ENCODE measurements around the gene BSG. TPM values are rescaled to one million over a fixed set of nuclear protein-coding genes. Genes with fewer than 3 reads are reported as not detected.

The BSG gene
- total RNA-seq, 1 donor from 2014 or later = 330 TPM

DNA sequence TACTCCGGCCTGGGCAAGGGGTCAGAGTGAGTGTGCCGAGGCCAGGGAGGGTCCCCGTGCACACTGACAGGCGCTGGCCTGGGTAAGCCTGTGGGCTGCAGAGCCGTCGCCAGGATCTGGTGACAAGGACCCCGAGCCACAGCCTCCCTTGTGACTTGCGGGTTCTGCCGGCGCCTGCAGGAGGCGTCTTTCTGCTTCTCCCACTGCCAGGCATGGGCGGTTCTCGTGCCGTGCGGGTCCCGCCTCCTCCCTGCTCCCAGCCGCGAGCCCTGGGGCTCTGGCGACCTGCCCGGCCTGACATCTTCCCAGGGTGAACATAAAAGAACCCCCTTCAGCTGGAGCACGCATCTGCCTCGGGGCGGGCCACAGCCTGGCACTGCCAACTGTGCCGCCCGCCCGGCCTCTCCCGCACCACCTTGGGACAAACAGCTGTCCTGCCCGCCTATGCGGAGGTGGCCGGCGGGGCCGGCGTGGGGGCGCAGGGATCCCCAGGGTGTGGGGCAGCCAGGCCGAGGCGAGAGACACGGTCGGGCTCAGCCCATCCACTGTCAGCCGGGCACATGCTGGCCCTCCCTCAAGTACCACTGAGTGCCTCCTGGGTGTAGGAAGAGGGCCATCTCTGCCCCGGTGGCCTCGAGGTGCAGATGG is 15.8 kb downstream of the BSG start:
- H3K9me3 ChIP-seq (ENCODE audit: low read depth) = no peaks in the 10 kb centered on the region

DNA sequence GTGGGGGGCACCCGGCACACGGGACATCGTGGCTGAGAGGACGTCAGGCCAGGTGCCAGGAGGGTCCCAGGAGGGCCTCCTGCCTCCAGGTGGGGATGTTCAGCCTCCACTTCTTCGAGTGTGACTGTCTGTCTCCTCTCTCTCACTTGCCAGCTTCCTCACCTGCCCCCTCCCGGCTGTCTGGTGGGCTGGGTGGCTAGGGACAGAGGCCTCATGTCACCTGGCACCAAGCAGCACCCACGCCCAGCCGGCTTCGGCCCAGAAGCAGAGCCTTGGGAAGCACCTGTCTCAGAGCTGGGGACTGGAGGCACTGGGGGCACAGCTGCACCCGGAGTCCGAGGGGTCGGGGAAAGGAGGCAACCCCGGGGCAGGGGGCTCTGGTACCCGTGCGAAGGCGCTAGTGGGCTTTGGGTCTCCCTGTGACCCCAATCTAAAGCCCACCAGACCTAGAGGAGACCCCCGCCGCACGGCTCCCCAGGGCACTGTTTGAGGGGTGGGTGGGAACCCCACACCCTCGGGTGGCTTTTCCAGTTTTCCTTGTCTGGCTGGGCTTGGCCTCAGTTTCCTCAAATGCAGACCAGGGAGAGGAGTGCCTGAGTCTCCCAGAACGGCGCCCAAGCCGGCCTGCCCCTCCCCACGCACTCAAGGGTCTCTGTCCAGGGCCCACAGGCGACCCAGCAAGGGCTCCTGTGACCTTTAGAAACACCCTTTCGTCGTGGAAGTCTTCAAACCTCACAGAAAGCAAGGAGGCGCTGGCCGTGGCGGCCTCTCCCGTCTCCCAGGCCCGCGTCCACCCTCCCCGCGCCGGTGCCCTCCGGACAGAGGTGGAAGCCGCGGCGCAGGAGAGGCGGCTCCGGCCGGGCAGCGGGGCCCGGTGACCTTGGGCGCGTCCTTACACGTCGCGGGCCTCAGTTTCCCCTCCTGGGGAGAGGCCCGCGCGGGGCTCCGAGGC is 16.6 kb downstream of the BSG start:
- Histone ChIP-seq H3K27ac (no peak overlapping the region), H3K36me3 (no peaks in the 10 kb centered on the region), H3K4me1 (no peaks in the 10 kb centered on the region), H3K4me3 (no peak overlapping the region), H3K4me2 (peak overlapping the region; percentile 62), H4K20me1 (ENCODE audit: low read depth) (peaks cover 79% of the 10 kb centered on the region), H3K79me2 (ENCODE audit: low read depth) (no peaks in the 10 kb centered on the region), H3F3A (ENCODE audit: low read depth) (peaks cover 26% of the 10 kb centered on the region), H2AFZ (replicated peaks) (no peak overlapping the region), H3K9me3 (ENCODE audit: low read depth) (no peaks in the 10 kb centered on the region), H3K9ac (no peak overlapping the region), H3K27me3 (peaks cover 65% of the 10 kb centered on the region)
- Mint-ChIP-seq H3K27me3 (ENCODE audit: insufficient read depth, low read depth) (peaks cover 36% of the 10 kb centered on the region), H3K27ac (no peak overlapping the region), H3K4me1 (peaks cover 6% of the 10 kb centered on the region), H3K36me3 (no peaks in the 10 kb centered on the region), H3K4me3 (peak overlapping the region; percentile 78), H3K9me3 (peaks cover 4% of the 10 kb centered on the region)
- TF ChIP-seq, protein P1, sequence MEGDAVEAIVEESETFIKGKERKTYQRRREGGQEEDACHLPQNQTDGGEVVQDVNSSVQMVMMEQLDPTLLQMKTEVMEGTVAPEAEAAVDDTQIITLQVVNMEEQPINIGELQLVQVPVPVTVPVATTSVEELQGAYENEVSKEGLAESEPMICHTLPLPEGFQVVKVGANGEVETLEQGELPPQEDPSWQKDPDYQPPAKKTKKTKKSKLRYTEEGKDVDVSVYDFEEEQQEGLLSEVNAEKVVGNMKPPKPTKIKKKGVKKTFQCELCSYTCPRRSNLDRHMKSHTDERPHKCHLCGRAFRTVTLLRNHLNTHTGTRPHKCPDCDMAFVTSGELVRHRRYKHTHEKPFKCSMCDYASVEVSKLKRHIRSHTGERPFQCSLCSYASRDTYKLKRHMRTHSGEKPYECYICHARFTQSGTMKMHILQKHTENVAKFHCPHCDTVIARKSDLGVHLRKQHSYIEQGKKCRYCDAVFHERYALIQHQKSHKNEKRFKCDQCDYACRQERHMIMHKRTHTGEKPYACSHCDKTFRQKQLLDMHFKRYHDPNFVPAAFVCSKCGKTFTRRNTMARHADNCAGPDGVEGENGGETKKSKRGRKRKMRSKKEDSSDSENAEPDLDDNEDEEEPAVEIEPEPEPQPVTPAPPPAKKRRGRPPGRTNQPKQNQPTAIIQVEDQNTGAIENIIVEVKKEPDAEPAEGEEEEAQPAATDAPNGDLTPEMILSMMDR (IDR thresholded peaks at IDR 0.05) = no peak
- peak; percentile 86 for TF ChIP-seq EZH2phosphoT487 (IDR thresholded peaks at IDR 0.05)
- peak; percentile 71 for TF ChIP-seq EZH2 (IDR thresholded peaks at IDR 0.05)
- peak; percentile 54 for DNase-seq (ENCODE audit: low spot score)

More for the DNA sequence above, 15.8 kb downstream of the BSG start:
- peaks cover 3% of the 10 kb centered on the region for H3K9me3 Mint-ChIP-seq
- H3K36me3 Mint-ChIP-seq = no peaks in the 10 kb centered on the region
- H3K9ac ChIP-seq = no peak overlapping the region
- no peak overlapping the region for H3K27ac Mint-ChIP-seq
- TF ChIP-seq EZH2phosphoT487 (IDR thresholded peaks at IDR 0.05) = no peak
- TF ChIP-seq, protein P1 (IDR thresholded peaks at IDR 0.05) = peak; percentile 69
- peak; percentile 16 for TF ChIP-seq EZH2 (IDR thresholded peaks at IDR 0.05)
- no peak overlapping the region for H3K27ac ChIP-seq
- peaks cover 83% of the 10 kb centered on the region for H4K20me1 ChIP-seq (ENCODE audit: low read depth)
- peaks cover 10% of the 10 kb centered on the region for H3K4me1 Mint-ChIP-seq
- no peaks in the 10 kb centered on the region for H3K4me1 ChIP-seq
- no peaks in the 10 kb centered on the region for H3K79me2 ChIP-seq (ENCODE audit: low read depth)
- no peak overlapping the region for H3K4me2 ChIP-seq
- H3F3A ChIP-seq (ENCODE audit: low read depth) = peaks cover 33% of the 10 kb centered on the region
- H3K36me3 ChIP-seq = no peaks in the 10 kb centered on the region
- peak overlapping the region; percentile 13 for H3K4me3 Mint-ChIP-seq
- H3K27me3 ChIP-seq = peaks cover 57% of the 10 kb centered on the region
- no peak overlapping the region for H2AFZ ChIP-seq (replicated peaks)
- DNase-seq (ENCODE audit: low spot score) = peak; percentile 89
- peaks cover 29% of the 10 kb centered on the region for H3K27me3 Mint-ChIP-seq (ENCODE audit: insufficient read depth, low read depth)
- no peak overlapping the region for H3K4me3 ChIP-seq

DNA sequence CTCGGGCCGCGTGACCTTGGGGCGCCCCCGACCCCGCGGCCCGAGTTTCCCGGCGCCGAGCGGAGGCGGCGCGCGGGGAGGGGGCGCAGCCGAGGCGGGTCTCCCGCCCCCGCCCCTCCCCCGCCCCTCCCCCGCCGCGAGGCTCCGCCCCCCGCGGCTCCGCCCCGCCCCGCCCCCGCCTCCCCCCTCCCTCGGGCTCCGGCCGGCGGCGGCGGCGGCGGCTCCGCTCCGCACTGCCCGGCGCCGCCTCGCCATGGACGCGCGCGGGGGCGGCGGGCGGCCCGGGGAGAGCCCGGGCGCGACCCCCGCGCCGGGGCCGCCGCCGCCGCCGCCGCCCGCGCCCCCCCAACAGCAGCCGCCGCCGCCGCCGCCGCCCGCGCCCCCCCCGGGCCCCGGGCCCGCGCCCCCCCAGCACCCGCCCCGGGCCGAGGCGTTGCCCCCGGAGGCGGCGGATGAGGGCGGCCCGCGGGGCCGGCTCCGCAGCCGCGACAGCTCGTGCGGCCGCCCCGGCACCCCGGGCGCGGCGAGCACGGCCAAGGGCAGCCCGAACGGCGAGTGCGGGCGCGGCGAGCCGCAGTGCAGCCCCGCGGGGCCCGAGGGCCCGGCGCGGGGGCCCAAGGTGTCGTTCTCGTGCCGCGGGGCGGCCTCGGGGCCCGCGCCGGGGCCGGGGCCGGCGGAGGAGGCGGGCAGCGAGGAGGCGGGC is 17.4 kb downstream of the BSG start, which contains the start of gene HCN2:
HCN2 (plus strand) TSS at position 189 of the 703 bp plus-strand sequence; CDS start at position 254, 65 bp downstream.
- no peak within 1 kb of the TSS for H3K27ac Mint-ChIP-seq
- peaks cover 37% of the 10 kb centered on the region for H3K27me3 Mint-ChIP-seq (ENCODE audit: insufficient read depth, low read depth)
- no peak within 1 kb of the TSS for H3K9ac ChIP-seq

More for the DNA sequence above, 17.4 kb downstream of the BSG start, which contains the start of gene HCN2:
- Histone ChIP-seq H3F3A (ENCODE audit: low read depth) (peaks cover 24% of the 10 kb centered on the region), H3K4me3 (no peak within 1 kb of the TSS), H3K9me3 (ENCODE audit: low read depth) (no peaks in the 10 kb centered on the region), H2AFZ (replicated peaks) (no peak within 1 kb of the TSS), H3K79me2 (ENCODE audit: low read depth) (no peaks in the 10 kb centered on the region), H3K27ac (no peak within 1 kb of the TSS), H3K4me2 (peak within 1 kb of the TSS; percentile 62), H3K4me1 (no peaks in the 10 kb centered on the region), H3K27me3 (peaks cover 73% of the 10 kb centered on the region), H4K20me1 (ENCODE audit: low read depth) (peaks cover 79% of the 10 kb centered on the region), H3K36me3 (no peaks in the 10 kb centered on the region)
- no peak for DNase-seq (ENCODE audit: low spot score)
- Mint-ChIP-seq H3K4me3 (peak within 1 kb of the TSS; percentile 78), H3K9me3 (peaks cover 4% of the 10 kb centered on the region), H3K36me3 (no peaks in the 10 kb centered on the region), H3K4me1 (peaks cover 5% of the 10 kb centered on the region)
- TF ChIP-seq EZH2phosphoT487 (IDR thresholded peaks at IDR 0.05) = no peak
- TF ChIP-seq, protein P1 (IDR thresholded peaks at IDR 0.05) = no peak
- no peak for TF ChIP-seq EZH2 (IDR thresholded peaks at IDR 0.05)
